Stimulated activated CD8-positive, alpha-beta memory T cell treated with anti-CD3 and anti-CD28 coated beads, Interleukin-15, amount 100 ng/mL, for 1 hour (primary cell): ENCODE measurements around the gene FAXC.
"Not testable (repeated sequence)": the region's sequence is repeated elsewhere in the genome, so short reads cannot be mapped to it uniquely, and the experiment has no call there.

ENCODE experiments used
- DNase-seq: peaks from one replicate; pipeline ENCODE4 v3.0.0-alpha.2; 2020; ENCODE audit warnings: low read depth

Gene FAXC

GRCh38 chr6:99285881-99286280 is 63.6 kb downstream of the FAXC start:
- no peak for DNase-seq

- no peak for DNase-seq
Measured at GRCh38 chr6:99282479-99283062, 66.9 kb downstream of the FAXC start.

- DNase-seq: no peak
Measured at GRCh38 chr6:99276747-99277146, 72.7 kb downstream of the FAXC start.

GRCh38 chr6:99270826-99271225 is 78.6 kb downstream of the FAXC start:
- DNase-seq: no peak

- no peak for DNase-seq
Measured at GRCh38 chr6:99270030-99270429, 79.4 kb downstream of the FAXC start.

GRCh38 chr6:99269207-99269606 is 80.3 kb downstream of the FAXC start:
- DNase-seq: no peak

GRCh38 chr6:99266996-99267395 is 82.5 kb downstream of the FAXC start:
- not testable (repeated sequence) for DNase-seq

- not testable (repeated sequence) for DNase-seq
Measured at GRCh38 chr6:99265447-99265846, 84.0 kb downstream of the FAXC start.

GRCh38 chr6:99254616-99255550 is 94.6 kb downstream of the FAXC start:
- no peak for DNase-seq

GRCh38 chr6:99253271-99253670 is 96.2 kb downstream of the FAXC start:
- no peak for DNase-seq

GRCh38 chr6:99252421-99252820 is 97.1 kb downstream of the FAXC start:
- no peak for DNase-seq

- no peak for DNase-seq
Measured at GRCh38 chr6:99250476-99250875, 99.0 kb downstream of the FAXC start.

- DNase-seq: no peak
Measured at GRCh38 chr6:99246602-99247001, 102.9 kb downstream of the FAXC start.

- no peak for DNase-seq
Measured at GRCh38 chr6:99241905-99242534, 107.5 kb downstream of the FAXC start.

- no peak for DNase-seq
Measured at GRCh38 chr6:99236010-99236409, 113.5 kb downstream of the FAXC start.

- DNase-seq: no peak
Measured at GRCh38 chr6:99233219-99233618, 116.3 kb downstream of the FAXC start.

GRCh38 chr6:99232056-99232455 is 117.4 kb downstream of the FAXC start:
- DNase-seq: no peak

GRCh38 chr6:99225172-99225571 is 124.3 kb downstream of the FAXC start:
- DNase-seq: no peak
